ENCODE measurements around the gene ONECUT2.

DNA sequence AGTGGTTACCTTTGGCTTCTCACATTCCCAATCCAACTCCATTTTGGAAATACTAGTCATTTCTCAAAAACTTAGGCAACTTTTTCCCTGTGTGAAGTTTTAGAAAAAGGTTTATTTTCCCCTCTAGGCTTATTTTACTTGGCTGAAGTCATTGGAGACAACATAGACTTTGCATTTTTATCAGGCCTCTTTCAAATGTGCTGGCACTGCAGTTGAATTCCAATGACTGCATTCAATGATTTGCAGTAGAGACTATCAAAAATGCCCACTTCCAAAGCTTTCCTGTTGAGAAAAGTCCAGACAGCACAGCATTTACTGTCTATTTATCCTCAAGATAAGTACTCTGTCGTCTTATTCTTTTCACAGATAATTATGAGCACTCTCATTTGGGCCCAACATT is 70.1 kb downstream of the ONECUT2 start:
- no peak for TF ChIP-seq EP300 (IDR thresholded peaks at IDR 0.05)
- TF ChIP-seq, protein P1, sequence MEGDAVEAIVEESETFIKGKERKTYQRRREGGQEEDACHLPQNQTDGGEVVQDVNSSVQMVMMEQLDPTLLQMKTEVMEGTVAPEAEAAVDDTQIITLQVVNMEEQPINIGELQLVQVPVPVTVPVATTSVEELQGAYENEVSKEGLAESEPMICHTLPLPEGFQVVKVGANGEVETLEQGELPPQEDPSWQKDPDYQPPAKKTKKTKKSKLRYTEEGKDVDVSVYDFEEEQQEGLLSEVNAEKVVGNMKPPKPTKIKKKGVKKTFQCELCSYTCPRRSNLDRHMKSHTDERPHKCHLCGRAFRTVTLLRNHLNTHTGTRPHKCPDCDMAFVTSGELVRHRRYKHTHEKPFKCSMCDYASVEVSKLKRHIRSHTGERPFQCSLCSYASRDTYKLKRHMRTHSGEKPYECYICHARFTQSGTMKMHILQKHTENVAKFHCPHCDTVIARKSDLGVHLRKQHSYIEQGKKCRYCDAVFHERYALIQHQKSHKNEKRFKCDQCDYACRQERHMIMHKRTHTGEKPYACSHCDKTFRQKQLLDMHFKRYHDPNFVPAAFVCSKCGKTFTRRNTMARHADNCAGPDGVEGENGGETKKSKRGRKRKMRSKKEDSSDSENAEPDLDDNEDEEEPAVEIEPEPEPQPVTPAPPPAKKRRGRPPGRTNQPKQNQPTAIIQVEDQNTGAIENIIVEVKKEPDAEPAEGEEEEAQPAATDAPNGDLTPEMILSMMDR (IDR thresholded peaks at IDR 0.05) = no peak

Data from sigmoid colon (tissue), 4 donors.